Activated CD8-positive, alpha-beta memory T cell treated with anti-CD3 and anti-CD28 coated beads, Interleukin-2, amount 50 U/mL, for 1 hour (primary cell): Measurements from ENCODE around the gene CYRIA.

Experiments used
- DNase-seq: peaks from one replicate; pipeline ENCODE4 v3.0.0-alpha.2; 2020; ENCODE audit errors: extremely low read depth

The CYRIA gene

GRCh38 chr2:16665748-16666448, at the start of gene CYRIA:
Gene CYRIA (minus strand): TSS chr2:16665834. CDS start chr2:16588119, 77,715 bp downstream.
- DNase-seq, result no peak

- no peak for DNase-seq
These were observed 47.4 kb upstream of the CYRIA start for GRCh38 chr2:16713011-16713423.

DNA sequence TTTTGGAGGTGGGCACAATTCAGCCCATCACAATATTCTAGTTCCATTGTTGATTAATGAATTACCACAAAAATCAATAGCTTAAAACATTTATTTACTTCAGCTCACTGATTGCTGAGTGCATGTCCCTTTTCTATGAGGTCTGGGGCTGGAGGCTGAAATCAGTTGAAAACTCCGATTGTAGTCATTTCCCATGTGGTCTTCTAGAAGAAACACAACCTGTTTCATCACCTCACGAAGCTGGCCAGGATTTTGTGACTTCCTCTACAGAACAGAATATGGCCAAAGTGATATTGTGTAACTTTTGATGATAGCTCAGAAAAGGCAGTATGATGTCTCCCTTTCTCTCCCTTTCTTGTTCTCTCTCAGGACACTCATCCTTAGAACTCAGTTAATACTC, 44.1 kb upstream of the CYRIA start:
- no peak for DNase-seq

DNA sequence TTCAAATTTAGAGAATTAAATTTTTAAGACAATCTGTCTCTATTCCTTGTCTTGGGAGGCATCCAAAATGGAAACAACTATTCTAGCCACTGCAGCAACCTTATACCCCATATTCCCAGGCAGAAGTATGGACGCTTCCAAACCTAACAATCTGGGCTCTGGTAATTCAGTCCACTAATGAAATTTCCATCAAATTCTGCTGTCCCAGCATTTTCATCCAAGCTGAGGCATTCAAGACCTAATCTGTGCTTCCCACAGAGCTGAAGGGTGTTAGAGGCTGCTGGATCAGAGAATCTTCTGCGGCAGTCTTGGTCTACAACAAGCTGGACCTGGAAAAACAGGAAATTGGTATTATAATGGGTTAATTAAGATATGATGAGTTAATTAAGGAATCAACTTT, 42.5 kb upstream of the CYRIA start:
- no peak for DNase-seq

DNA sequence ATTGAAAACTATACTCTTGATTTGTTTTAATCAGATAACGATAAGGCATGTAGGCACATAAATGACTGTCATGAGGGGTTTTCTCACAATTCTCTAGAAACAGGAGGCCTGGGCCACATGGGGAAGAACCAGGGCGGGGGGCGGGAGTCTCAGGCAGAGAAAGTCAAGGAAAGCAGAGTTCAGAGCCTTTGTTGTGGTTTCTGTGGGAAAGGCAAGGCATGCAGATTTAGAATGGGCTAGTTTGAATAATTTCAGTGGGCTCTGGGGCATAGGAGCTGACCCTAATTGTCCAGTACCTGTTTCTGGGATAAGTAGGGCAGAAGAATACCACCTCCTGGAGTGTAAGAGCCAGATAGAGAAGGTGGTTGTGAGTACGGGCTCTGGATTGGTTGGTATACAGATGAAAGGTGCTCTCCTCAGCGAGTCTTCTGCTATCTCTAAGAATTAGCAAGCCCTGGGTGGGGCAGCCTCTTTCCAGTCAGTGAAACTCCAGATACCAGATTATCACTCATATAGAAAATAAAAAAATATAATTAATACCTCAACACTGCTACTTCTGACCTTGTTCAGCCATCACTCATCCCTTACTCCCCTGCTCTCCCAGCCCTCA, 41.5 kb upstream of the CYRIA start:
- no peak for DNase-seq

DNA sequence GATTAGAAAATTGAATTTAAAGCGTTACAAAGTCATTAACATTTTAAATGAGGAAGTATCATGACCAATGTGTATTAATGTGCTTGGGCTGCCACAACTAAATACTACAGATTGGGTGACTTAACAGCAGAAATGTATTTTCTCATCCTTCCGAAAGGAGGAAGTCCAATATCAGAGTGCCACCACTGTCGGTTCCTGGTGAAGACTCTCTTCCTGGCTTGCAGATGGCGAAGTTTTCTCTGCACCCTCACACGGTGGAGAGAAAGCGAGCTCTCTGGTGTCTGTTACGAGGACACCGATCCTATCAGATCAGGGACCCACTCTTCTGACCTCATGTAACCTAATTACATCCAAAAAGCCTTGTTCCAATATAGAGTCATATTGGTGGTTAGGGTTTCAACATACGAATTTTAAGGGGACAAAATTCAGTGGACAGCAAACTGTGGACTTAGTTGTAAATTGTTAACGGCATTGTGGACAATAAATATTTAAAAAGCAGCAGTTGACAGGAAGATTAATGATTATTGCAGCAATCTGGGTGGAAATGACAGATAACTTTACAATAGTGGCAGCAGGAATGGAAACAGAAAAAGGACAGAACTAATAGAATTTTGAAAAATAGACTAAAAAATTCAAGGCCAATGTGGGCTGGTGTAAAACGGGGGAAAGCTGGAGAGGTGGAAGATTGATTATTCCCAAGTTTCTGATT, 35.1 kb upstream of the CYRIA start:
- no peak for DNase-seq

- no peak for DNase-seq
These were observed 28.2 kb upstream of the CYRIA start for GRCh38 chr2:16693854-16694253.

DNA sequence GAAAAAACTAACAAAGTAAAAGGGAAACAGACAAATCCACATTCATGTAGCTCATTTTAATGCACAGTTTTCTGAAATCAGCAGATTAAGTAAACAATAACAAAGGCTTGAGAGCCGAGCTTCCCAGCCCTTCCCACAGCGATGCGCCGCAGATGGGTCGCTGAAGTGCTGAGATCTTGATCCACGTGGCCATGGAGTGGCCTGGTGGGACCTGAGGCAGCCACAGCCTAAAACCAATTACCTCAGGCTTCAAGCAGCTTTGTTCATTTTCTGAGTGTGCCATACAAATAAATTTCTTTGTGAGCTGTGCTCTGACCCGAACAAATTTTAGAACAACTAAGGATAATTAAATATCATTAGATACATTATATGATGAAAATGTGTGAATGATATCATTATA, 25.6 kb upstream of the CYRIA start:
- no peak for DNase-seq

DNA sequence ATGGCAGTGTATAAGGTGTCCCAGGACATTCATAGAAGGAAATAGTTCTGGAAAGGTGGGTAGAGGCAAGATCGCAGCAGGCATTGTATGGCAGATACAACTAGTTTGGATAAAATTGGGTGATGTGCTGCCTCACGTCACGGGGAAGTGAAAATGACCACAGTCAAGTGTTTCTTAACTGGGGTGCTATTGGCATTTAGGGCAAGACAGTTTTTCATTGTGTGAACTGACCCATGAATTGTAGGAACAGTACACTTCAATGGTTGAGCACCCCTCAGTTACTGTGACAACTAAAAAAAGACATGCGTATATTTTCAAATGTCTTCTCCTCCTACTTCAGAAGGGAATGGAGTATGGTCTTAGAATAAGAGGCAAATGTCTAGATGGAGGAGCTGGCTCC, 22.3 kb upstream of the CYRIA start:
- no peak for DNase-seq

DNA sequence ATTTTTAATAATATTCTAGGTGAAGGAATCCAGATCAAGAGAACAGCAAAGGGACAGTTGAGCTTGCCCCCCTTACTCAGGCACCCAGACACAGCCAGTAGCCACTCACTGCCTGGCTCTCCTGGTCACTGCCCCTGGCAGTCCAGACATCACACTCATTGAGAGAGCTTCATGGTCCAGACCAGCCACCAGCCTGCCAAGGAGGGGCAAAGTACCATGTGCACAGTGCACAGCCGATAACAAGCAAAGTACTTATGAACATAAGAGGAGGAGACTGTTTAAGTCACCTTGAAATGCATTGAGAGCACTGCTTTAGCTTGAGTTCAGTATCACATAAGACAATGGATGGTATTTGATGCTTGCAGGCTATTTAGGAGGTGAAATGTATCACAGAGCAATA, 21.6 kb upstream of the CYRIA start:
- DNase-seq, result no peak

- DNase-seq, result no peak
These were observed 21.0 kb upstream of the CYRIA start for GRCh38 chr2:16686641-16687040.

DNA sequence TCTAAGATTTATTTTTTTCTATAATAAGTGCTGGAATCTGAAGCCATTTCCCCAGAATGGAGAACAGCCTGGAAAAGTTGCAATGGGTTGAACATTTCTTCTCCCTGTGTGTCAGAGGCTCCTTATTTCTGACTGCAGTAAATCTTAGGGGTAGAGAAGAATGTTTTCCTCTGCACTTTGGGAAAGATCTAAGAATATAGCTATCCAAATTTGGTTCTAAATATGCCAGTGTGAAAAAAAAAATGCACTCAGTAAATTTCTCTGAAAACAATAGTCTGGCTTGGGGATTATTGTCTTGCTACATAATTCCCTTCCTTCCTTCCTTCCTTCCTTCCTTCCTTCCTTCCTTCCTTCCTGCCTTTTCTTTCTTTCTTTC, 19.7 kb upstream of the CYRIA start:
- DNase-seq, result no peak

- DNase-seq, result no peak
These were observed 19.2 kb upstream of the CYRIA start for GRCh38 chr2:16684676-16685339.

GRCh38 chr2:16683576-16683975, 17.9 kb upstream of the CYRIA start:
- no peak for DNase-seq

DNA sequence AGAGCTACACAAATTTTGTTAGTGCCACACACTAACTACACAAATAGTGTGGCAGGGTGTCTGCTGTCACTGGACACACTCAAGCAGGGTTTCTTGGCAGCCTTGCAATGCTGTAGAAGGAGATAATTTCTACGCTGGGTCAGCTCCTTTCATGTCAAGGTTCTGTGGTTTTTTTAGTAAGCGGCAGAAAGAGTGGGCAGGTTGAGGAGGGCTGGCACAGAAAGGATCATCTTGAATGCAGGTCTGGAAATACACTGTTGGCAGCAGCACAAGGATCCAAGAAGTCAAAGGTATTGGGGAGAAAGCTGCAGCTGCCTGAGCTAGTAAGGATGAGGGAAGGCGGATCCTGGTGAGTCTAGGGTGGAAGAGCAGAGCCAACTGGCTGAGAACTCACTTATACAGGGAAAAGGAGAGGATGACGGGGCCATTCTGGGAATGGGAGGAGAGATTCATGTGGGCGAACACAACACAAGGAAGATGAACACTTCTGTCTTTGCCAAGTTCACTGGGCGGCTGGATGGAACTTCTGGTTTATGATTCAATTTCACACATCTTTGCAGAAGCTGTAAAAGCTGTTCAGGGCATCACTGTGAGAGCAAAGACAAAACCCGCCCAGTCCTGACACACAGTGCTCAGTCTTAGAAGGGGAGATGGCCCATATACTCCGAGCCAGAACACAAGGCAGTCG, 16.9 kb upstream of the CYRIA start:
- DNase-seq, result no peak

GRCh38 chr2:16680781-16681180, 15.1 kb upstream of the CYRIA start:
- no peak for DNase-seq

DNA sequence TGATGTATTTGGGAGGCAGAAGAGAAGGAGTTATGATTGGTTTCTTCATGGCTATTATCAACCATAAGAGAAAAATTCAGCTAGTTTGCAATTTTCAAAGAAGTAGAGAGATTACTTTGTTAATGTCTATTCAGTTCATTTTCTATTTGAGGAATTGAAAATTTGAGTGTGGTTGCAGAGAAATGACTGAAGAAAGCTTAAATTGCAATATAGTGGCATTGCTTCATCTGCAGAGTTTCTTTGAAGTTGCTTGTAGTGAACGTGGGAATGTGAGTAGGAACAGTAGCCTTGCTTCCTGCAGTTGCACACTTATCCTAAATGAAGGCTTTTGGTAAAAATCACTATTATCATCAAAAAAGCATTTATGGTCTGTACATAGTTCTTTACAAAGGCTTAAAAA, 14.7 kb upstream of the CYRIA start:
- no peak for DNase-seq

GRCh38 chr2:16678964-16679363, 13.3 kb upstream of the CYRIA start:
- no peak for DNase-seq

DNA sequence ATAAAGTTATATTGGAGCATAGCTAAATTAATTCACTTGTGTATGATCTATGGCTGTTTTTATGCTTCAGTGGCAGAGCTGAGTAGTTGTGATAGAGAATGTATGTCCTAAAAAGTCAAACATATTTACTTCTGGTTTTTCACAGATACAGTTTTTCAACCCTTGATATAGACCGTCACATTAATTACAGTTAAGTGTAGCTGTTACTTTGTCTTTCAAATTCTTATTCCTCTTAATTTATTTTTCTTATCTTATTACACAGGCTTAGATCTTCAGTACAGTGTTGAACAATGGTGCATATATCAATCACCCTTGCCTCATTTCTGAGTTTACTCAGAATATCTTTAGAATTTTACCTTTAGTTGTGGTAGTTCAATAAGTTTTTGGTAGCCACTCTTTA, 12.2 kb upstream of the CYRIA start:
- no peak for DNase-seq

DNA sequence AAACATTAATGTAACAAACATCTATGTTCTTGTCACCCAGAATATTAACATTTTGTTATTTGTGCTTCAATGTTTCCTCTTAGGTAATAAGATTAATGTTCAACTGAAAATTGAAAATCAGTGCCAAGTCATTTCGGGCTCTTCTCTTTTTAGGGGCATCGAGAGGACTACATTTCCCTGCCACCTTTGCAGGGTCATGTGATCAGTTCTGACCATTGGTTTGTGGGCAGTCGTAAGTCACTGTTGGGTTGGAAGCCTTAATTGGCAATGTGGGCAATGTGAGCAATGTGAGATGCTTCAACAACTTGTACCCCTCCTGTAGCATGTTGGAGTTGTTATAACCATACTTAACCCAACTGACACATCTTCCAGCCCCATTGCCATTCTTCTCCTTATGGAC, 10.1 kb upstream of the CYRIA start:
- DNase-seq, result no peak

DNA sequence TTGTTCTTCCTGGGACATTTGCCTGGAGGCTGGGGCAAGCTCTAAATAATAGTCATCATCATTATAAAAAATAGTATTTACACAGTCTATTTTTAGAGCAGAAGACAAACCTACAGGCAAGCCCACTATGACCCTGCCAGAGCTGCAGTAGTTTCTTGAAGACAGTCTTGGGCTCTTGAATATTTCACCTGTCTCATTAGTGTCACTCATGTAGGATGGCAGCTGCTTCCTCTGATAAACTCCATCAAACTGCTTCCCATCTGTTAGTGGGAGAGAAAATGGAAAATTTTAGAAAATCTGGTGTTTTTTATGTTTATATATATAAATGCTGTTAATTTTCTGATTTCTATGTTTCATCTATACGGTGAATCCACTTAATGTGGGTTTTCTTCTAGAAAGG, 8.5 kb upstream of the CYRIA start:
- DNase-seq, result no peak

GRCh38 chr2:16671760-16672159, 6.1 kb upstream of the CYRIA start:
- DNase-seq, result no peak
